K562 (cell line): ENCODE data around the gene PPP1R10. TPM values are rescaled to one million over a fixed set of nuclear protein-coding genes. Genes with fewer than 3 reads are reported as not detected.
A peak's percentile ranks its signal among the peaks of the same experiment; 100 is the strongest.

Experiments used
- BACH1 ChIP-seq: fragments of 200-800 bp; sonication (Bioruptor generic); IDR thresholded peaks from 2 replicates; pipeline ENCODE4 v1.6.1; 2016; ENCODE audit warnings: missing genetic modification characterization, missing compliant biosample characterization
- BDP1 ChIP-seq: IDR thresholded peaks from 3 replicates; pipeline ENCODE4 v1.6.1; 2011; ENCODE audit not compliant: insufficient read length, insufficient read depth
- GABPA ChIP-seq: fragments of 200-800 bp; sonication (Bioruptor generic); conservative IDR thresholded peaks from 2 replicates; pipeline ENCODE4 v1.6.1; 2016; ENCODE audit warnings: low read depth, missing genetic modification characterization, missing compliant biosample characterization
- PATZ1 ChIP-seq: fragments of 250-450 bp; sonication (Bioruptor Pico); IDR thresholded peaks from 2 replicates; pipeline ENCODE4 v1.5.0; 2020; ENCODE audit warnings: mild to moderate bottlenecking, borderline replicate concordance
- PHF8 ChIP-seq: fragments of 200-600 bp; sonication (generic); IDR thresholded peaks from 2 replicates; pipeline ENCODE4 v1.6.1; 2012; ENCODE audit warnings: mixed run types, mild to moderate bottlenecking, inconsistent platforms, low read length, moderate library complexity, borderline replicate concordance
- SAP30 ChIP-seq: fragments of 200-600 bp; sonication (generic); IDR thresholded peaks from 2 replicates; pipeline ENCODE4 v1.6.1; 2012; ENCODE audit warnings: borderline replicate concordance, low read depth, mild to moderate bottlenecking, moderate library complexity, low read length, control low read depth, inconsistent platforms; ENCODE audit not compliant: insufficient read depth, poor library complexity, severe bottlenecking
- SUPT5H ChIP-seq: fragments of 450-650 bp; IDR thresholded peaks from 2 replicates; pipeline ENCODE4 v1.6.1; 2016
- XRCC4 ChIP-seq: IDR thresholded peaks from one replicate; pipeline ENCODE4 v1.6.1; 2011; ENCODE audit not compliant: insufficient read depth, insufficient read length; ENCODE audit errors: extremely low read depth
- YY1 ChIP-seq, 3 experiments: IDR thresholded peaks; 2 replicates each; pipeline ENCODE4 v1.6.1; 2011; ENCODE audit warnings: low read length in 2 of 3, mild to moderate bottlenecking in 2 of 3, moderate library complexity in 2 of 3, borderline replicate concordance in 1 of 3, control low read depth in 1 of 3, low read depth in 1 of 3; ENCODE audit not compliant: insufficient read depth in 3 of 3, insufficient replicate concordance in 2 of 3, control insufficient read depth in 1 of 3, insufficient read length in 1 of 3; ENCODE audit errors: extremely low read depth in 1 of 3
- ZNF212 ChIP-seq: fragments of 450-650 bp; formaldehyde crosslinking; IDR thresholded peaks from 2 replicates; pipeline ENCODE4 v1.4.0; 2020; ENCODE audit warnings: mild to moderate bottlenecking
- ZNF407 ChIP-seq: fragments of 450-650 bp; IDR thresholded peaks from 2 replicates; pipeline ENCODE4 v1.6.1; 2016; ENCODE audit warnings: low read depth
- ZNF655 ChIP-seq: fragments of 250-450 bp; sonication (Bioruptor Pico); IDR thresholded peaks from 2 replicates; pipeline ENCODE4 v1.5.0; 2021
- ZNF695 ChIP-seq: fragments of 450-650 bp; formaldehyde crosslinking; IDR thresholded peaks from 2 replicates; pipeline ENCODE4 v1.4.0; 2020; ENCODE audit warnings: mild to moderate bottlenecking, moderate library complexity
- polyA plus RNA-seq, 8 experiments: library from polyadenylated mRNA; depleted of rRNA in 4 of 8; stranded (reverse) in 5 of 8; unstranded in 3 of 8; fragments of >200 nt; fragmentation: Nextera tagmentation in 2 of 8; fragmentation: Illumina TruSeq in 1 of 8; extraction: Ambion mirVana in 2 of 8; extraction: Trizol in 1 of 8; gene quantifications; 2 replicates each; pipeline versions ENCODE4 v1.2.1 to v1.2.3, GENCODE V29; 2011 to 2014; ENCODE audit warnings: inconsistent platforms in 1 of 8, missing spikeins in 1 of 8
- total RNA-seq, 7 experiments: library from RNA; depleted of rRNA in 6 of 7; stranded (reverse); fragments of >200 nt in 6 of 7; fragmentation: Illumina TruSeq in 2 of 7; extraction: Trizol in 2 of 7; gene quantifications; 2 replicates each; pipeline versions ENCODE4 v1.2.1 to v1.2.3, GENCODE V29; 2011 to 2021; ENCODE audit warnings: low replicate concordance in 1 of 7

The PPP1R10 gene
- total and polyA plus RNA-seq, 9 of the 15 experiments (the other 6 are each of a cell fraction or from before 2014, with no cell fraction given) = 14.1 to 65.5 (median 32.6) TPM

- TF ChIP-seq YY1 (IDR thresholded peaks at IDR 0.05; ENCODE audit: borderline replicate concordance in 1 of 3, control insufficient read depth in 1 of 3, extremely low read depth in 1 of 3, insufficient read depth in 3 of 3, insufficient read length in 1 of 3, insufficient replicate concordance in 2 of 3, low read depth in 1 of 3, low read length in 2 of 3) (peak in 1 of 3 experiments; percentile 7), BACH1 (no peak), BDP1 (no peak), ZNF655 (CRISPR knock-in tag) (no peak), SUPT5H (peak; percentile 77), PATZ1 (CRISPR knock-in tag) (0 out of 2 replicates have a peak, but pooled peaks have one; percentile 37), SAP30 (peak; percentile 60), ZNF695 (0 out of 2 replicates have a peak, but pooled peaks have one; percentile 12), GABPA (tag) (peak; percentile 83), PHF8 (peak; percentile 59; the same call in 1 of the 2 replicates), ZNF407 (no peak), ZNF212 (0 out of 2 replicates have a peak, but pooled peaks have one; percentile 46), XRCC4 (no peak)
Measured at GRCh38 chr6:30626484-30627366, 9.7 kb upstream of the PPP1R10 start, which contains the start of gene ATAT1 (continued).
